ENCODE measurements around the gene VPS26A.
A peak's percentile ranks its signal among the peaks of the same experiment; 100 is the strongest.

The VPS26A gene

DNA sequence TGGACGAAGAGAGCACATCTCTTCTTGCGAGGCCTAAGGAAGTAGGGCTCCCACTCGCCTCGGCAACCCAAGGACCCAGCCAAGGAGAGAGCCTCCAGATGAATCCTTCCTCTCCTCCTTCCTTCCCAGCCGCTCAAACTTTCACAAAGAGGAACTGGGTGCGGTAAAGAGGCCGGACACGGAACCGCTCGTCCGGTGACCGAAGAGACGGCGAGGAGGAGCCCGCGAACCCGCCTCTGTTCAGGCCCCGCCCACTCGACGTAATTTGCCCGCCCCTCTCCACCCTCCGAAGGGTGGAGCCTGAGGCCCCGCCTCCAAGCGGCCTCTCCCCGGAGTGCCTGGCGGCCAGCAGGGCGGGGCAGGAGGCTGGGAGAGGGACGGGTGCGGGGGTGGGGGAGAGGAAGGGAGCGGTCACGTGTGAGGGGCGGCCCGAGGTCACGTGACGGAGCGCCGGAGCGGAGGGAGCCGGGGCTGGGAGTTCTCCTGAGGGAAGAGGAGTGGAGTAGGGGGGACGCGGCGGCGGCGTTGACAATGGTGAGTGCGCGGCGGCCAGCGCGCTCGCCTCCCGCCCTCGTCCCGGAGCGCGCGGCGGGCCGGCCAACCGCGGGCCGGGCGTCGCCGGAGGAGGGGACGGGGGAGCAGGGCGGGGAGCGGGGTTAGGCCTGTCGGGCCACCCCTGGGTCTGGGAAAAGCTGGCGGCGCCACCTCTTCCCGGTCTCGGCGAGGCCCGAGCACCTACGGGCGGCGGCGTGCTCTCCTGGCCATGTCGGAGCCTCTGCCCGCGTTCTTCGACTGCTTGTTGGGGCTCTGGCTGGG is at the start of gene VPS26A:
Gene VPS26A (plus strand): TSS at position 432 of the 816 bp plus-strand sequence. CDS start 100 bp downstream, at position 532.
- peak; percentile 98 for DNase-seq
- in situ Hi-C loops (cut with HindIII; ENCODE audit: low pct_ligation_motif_present, low pct_unique_long_range_greater_than_20kb, low sequenced_read_pairs), result loop anchor here (25.0 kb wide), 1 partner anchor 112 kb away; no protein-coding TSS in a partner anchor

DNA sequence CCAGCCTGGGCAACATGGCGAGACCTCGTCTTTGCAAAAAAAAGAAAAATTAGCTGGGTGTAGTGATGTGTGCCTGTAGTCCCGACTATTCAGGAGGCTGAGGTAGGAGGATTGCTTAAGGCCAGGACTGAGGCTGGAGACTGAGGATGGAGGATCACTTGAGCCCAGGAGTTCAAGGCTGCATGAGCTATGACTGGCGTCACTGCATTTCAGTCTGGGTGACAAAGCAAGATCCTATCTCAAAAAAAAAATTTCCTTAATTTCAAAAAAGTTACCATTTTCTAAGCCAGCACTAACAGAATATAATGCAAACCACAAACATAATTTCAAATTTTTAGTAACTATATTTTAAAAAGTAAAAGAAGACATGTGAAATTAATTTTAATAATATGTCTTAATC is 49.4 kb upstream of the VPS26A start:
- in situ Hi-C loops (cut with HindIII; ENCODE audit: low pct_ligation_motif_present, low pct_unique_long_range_greater_than_20kb, low sequenced_read_pairs), result no loop called here
- no peak for DNase-seq

DNA sequence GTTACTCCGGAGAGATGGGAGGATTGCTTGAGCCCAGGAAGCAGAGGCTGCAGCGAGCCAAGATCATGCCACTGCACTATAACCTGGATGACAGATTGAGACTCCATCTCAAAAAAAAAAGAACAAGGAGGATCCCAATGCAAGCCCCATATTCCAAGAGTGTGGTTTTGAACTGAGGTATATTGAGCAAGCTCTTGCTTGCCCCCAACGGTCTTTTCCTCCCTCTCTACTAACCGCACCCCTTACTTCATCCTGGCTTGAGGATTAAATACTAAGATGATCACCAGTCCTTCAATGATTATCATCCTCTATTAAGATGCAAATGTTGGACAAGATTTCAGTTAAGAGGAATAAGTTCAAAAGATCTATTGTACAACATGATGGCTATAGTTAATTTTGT is 48.5 kb upstream of the VPS26A start:
- no peak for DNase-seq
- in situ Hi-C loops (cut with HindIII; ENCODE audit: low pct_ligation_motif_present, low pct_unique_long_range_greater_than_20kb, low sequenced_read_pairs), result no loop called here

DNA sequence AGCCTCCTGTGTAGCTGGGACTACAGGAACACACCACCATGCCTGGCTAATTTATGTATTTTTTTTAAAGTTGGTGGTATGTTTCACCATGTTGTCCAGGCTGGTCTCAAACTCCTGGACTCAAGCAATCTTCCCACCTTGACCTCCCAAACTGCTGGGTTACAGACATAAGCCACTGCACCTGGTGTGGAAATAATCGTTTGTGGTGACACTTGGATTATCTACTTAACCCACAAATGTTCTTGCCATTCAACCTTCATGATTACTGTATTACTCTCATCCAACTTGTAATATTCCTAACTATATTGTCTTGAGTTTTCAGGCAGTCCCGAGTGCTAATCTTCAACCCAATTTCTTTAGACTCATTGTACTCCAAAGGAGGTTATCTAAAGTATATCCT is 45.7 kb upstream of the VPS26A start:
- in situ Hi-C loops (cut with HindIII; ENCODE audit: low pct_ligation_motif_present, low pct_unique_long_range_greater_than_20kb, low sequenced_read_pairs), result no loop called here

DNA sequence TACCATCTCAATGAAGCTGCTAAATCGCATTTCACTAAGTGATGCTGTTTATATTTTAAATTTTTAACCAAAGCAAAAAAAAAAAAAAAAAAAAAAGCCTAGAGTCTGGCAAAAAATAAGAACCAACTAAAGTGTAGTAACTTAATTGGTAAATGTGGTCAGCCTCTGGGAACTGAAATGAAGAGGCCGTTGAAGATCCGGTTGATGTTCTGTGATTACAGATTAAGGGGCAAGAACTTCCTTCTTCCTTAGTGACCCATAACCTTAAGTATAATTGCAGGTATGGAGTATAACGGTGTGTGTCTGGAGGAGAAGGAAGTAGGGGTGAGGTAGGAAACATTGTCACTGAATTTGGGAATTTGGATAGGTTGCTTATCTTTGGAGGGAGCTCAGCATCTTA is 43.8 kb upstream of the VPS26A start:
- in situ Hi-C loops (cut with HindIII; ENCODE audit: low pct_ligation_motif_present, low pct_unique_long_range_greater_than_20kb, low sequenced_read_pairs), result no loop called here
- DNase-seq, result no peak

More for the DNA sequence above, 45.7 kb upstream of the VPS26A start:
- no peak for DNase-seq

DNA sequence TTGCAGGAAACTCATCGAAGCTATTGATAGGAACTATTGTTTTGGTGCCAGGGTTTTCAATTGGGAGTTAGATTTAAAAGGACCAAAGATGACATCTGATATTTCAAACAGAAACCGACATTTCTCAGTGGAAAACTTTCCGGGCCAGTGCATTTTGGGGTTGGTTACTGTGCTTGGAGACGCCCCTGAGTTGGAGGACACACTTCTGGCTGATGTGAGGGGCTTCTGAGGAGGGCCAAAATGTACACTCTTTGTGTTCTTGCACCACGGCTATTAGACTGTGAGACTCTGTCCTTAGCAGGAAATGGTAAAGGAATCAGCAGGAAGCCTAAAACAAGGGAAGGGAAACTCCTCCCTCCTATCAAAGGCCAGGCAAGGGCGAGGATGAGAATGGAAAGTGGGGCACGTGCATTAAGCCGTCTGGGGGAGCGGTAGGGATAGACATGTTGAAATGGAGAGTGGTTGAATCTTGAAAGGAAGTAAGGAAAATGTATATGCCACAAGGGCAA is 37.9 kb upstream of the VPS26A start:
- DNase-seq, result no peak
- in situ Hi-C loops (cut with HindIII; ENCODE audit: low pct_ligation_motif_present, low pct_unique_long_range_greater_than_20kb, low sequenced_read_pairs), result no loop called here

DNA sequence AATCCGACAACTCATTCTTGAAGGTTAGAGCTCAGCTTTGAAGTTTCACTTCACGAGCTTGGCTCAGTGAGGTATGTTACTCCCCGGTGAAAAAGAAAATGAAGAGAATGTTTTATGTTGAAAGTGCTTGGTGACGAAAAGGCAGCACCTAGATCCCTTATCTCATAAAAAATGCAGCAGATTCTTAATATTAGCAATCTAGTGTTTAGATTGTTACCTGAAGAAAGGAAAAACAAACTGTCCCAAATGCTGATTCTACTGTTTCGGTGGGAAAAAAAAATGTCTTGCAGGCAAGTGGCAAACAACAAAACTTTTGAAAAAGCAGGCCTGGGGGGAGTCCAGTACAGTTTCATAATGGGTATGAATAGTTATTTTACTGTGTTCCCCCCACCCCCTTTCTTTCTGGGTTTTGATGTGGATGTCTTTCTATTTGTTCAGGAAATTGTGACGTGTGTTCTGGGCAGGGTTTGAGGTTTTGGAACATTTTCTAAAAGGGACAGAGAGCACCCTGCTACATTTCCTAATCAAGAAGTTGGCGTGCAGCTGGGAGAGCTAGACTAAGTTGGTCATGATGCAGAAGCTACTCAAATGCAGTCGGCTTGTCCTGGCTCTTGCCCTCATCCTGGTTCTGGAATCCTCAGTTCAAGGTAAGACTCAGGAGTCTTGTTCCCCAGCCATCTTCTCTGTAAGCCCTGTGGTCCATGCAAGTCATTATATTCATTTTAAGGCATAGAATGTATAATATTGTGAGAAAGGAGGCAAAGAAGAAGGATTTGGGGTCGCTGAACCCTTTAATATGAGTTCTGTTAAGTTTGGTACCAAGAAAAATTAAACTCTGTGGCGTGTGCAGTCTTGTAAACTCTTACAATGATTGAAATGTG is 36.1 kb upstream of the VPS26A start, which contains the start of gene SRGN:
Gene SRGN (plus strand): TSS at position 514 of the 881 bp plus-strand sequence. CDS start 55 bp downstream, at position 569.
- no peak for DNase-seq
- in situ Hi-C loops (cut with HindIII; ENCODE audit: low pct_ligation_motif_present, low pct_unique_long_range_greater_than_20kb, low sequenced_read_pairs), result no loop called here

DNA sequence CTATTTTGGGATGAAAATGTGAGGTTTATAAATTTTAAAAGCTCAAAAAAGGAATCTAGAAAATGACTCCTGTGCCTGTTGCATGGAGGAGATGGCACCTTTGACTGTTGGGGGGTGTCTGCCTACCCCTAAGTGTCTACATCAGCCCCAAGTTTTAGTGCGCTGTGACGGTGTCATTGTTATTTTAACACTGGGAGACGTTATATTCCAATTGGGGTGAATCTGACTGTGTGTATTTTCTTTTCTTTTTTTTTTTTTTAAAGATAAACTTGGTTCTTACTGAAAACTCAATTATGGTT is 35.6 kb upstream of the VPS26A start:
- in situ Hi-C loops (cut with HindIII; ENCODE audit: low pct_ligation_motif_present, low pct_unique_long_range_greater_than_20kb, low sequenced_read_pairs), result no loop called here

DNA sequence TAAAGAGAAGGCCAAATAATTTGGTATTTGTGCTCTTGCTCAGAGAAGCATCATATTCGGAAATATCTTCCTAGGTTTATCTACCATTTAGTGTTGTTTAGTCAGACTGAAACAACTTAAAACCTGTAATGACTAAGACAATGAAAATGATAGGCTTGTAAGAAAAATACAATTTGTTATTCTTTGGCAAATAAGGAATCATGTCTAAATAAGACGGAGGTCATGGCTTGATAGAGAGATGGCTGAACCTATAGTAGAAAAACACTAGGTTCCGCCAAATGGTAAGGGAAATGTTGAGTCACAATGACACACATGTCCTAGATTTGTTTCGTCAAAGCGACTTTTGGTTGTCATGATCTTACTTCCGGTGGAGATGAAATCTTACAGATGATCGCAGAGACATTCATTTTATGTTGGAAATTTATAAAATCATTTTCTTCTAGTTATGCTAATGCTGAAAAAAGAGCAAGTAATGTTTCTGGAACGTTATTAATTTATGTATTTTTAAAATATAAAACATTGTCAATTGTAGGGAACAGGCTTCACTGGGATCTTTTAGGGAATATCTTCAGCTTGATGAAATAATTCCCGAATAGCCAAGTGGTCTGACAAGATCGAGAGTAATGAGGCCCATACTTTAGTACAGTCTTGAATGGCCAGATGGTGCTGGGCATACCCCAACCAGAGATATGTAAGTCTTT is 35.0 kb upstream of the VPS26A start:
- DNase-seq, result no peak
- in situ Hi-C loops (cut with HindIII; ENCODE audit: low pct_ligation_motif_present, low pct_unique_long_range_greater_than_20kb, low sequenced_read_pairs), result no loop called here

More for the DNA sequence above, 35.6 kb upstream of the VPS26A start:
- DNase-seq, result no peak

DNA sequence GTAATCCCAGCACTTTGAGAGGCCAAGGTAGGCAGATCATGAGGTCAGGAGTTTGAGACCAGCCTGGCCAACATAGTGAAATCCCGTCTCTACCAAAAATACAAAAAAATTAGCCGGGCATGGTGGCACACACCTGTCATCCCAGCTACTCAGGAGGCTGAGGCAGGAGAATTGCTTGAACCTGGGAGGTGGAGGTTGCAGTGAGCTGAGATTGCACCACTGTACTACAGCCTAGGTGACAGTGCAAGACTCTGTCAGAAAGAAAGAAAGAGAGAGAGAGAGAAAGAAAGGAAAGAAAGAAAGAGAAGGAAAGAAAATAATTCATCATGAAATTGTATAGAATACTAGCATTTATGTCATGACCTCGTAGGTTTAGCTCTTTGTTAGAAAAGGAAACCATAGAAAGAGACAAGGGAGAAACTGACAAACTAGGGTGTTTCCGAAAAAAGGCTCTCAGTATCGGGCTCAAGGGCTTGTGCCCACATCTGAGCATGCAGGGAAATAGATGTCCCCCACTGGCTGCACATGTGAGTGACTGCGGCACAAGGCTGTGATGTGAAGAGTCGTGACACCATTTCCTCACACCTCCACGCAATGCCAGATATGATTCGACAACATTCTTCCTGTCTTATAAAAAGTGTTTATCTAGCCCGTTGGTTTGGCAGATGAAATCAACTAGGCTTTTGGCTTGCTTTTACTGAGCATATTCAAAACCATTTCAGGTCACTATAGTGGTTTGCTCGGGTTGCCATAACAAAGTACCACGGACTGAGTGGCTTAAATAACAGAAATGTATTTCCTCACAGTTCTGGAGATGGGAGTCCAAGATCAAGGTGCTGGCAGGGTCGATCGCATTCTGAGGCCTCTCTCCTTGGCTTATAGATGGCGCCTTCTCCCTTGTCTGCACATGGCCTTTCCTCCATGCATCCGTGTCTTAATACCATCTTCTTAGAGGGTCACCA is 34.1 kb upstream of the VPS26A start:
- DNase-seq, result no peak
- in situ Hi-C loops (cut with HindIII; ENCODE audit: low pct_ligation_motif_present, low pct_unique_long_range_greater_than_20kb, low sequenced_read_pairs), result no loop called here

DNA sequence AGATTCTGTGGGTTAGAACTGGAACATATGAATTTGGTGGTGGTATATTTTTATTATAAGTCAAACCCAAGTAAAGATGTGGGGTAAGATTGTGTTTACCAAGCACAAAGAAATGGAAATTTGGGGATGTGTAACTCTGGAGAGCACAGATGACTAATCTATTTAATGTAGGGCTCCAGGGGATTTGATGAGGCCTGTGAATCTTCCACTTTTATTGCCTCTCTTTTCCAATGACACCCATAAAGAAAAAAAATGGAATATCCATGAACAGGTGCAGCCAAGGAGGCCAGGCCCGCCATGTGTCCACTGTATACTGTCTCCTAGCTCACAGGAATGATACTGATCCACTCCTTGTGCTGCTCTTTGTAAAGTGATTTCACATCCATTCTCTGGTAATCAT is 33.3 kb upstream of the VPS26A start:
- DNase-seq, result no peak
- in situ Hi-C loops (cut with HindIII; ENCODE audit: low pct_ligation_motif_present, low pct_unique_long_range_greater_than_20kb, low sequenced_read_pairs), result no loop called here

DNA sequence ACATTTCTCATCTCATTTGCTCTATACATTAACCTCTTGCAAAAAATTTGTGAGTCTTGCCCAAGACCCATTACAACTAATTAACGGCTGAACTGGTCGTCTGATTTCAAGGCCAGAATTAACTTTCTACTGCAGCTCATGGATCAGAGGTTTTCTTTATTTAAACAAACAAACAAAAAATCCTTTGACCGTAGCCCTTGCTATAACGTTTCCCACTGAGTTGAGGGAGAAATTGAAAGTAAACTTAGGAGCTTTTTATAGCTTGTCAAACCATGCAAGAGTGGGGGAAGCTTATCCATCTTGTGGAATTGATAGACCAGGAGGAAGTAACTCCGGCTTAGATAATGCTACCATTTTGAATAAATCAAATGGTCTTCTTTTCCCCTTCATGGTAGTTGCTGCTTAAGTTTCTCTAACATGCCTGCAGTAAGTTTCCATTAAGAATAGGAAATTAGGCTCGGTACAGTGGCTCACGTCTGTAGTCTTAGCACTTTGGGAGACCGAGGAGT is 32.8 kb upstream of the VPS26A start:
- in situ Hi-C loops (cut with HindIII; ENCODE audit: low pct_ligation_motif_present, low pct_unique_long_range_greater_than_20kb, low sequenced_read_pairs), result no loop called here
- no peak for DNase-seq

DNA sequence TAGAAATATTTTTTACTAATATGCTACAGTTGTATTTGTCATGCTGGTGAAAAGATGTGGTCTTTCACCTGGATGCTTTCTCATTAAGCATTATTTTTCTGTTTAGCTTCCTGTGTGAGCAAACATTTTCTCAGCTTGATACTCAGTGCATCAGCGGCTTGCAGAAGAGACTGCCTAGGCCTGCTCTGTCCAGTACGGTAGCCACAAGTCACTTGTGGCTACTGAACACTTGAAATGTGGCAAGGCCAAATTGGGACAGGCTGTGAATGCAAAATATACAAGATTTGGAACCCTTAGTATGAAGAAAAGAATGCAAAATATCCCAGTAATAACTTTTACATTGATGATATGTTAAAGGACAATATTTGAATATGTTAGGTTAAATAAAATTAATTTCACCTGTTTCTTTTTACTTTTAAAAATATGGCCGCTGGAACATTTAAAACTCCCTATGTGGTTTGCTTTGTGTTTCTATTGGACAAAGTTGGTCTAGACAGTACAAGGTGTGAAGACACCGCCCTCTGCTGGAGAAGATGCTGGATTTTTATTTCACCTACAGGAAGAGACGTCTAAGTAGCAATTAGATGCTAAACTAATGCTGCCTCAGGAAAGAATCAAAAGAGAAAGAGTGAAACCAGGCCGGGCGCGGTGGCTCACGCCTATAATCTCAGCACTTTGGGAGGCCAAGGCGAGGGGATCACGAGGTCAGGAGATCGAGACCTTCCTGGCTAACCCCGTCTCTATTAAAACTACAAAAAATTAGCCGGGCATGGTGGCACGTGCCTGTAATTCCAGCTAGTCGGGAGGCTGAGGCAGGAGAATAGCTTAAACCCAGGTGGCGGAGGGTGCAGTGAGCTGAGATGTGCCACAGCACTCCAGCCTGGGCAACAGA is 30.8 kb upstream of the VPS26A start:
- DNase-seq, result peak; percentile 91
- in situ Hi-C loops (cut with HindIII; ENCODE audit: low pct_ligation_motif_present, low pct_unique_long_range_greater_than_20kb, low sequenced_read_pairs), result no loop called here

DNA sequence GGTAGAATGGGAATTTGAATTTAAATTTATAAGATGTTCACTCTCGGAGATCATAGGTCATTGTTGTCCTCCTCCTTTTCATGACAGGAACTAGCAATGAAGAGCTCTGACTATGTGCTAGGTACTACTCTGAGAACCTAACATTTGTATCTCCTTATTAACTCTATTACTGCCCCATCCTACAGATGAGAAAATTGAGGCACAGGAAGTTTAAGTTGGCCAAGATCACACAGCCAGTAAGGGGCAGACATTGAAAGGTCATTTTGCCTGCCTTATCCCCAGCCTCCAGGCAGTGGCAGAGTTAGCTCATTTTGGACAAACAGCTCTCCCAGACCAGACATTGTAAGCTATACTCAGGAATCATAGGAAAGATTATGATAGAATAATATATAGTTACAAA is 30.0 kb upstream of the VPS26A start:
- peak; percentile 51 for DNase-seq
- in situ Hi-C loops (cut with HindIII; ENCODE audit: low pct_ligation_motif_present, low pct_unique_long_range_greater_than_20kb, low sequenced_read_pairs), result no loop called here

DNA sequence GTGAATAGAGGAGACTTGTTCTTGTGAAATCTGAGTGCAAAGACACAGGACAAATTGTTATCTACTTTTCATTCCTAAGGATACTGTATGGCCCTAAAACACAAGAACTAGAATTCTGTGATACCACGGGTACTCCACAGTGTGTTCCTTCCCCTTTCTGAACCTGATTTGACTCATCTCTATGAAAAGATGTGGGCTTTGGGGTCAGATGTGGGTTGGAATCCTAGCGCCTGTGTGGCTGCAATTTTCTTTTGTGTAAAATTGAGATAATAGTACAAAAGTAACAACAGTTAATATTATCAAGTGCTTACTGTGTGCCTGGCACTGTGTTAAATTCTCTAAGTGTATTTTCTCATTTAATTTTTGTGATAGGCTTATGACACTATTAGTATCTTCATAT is 27.9 kb upstream of the VPS26A start:
- DNase-seq, result no peak
- in situ Hi-C loops (cut with HindIII; ENCODE audit: low pct_ligation_motif_present, low pct_unique_long_range_greater_than_20kb, low sequenced_read_pairs), result no loop called here

DNA sequence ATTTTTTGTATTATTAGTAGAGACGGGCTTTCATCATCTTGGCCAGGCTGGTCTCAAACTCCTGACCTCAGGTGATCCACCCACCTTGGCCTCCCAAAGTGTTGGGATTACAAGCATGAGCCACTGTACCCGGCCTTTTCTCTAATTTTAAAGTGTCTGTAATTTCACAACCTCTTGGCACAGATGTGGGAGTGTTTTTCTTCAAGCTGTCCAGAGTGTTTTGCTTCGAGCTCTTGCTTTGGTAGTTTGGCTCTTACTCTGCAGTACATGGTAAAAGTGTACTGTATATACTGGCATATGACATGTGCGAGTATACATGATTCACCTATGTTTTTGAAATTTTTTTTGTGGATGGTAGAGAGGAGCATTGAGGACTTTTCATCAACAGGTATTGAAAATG is 26.2 kb upstream of the VPS26A start:
- in situ Hi-C loops (cut with HindIII; ENCODE audit: low pct_ligation_motif_present, low pct_unique_long_range_greater_than_20kb, low sequenced_read_pairs), result no loop called here
- no peak for DNase-seq
